Measurements from ENCODE around the gene NPAS1. TPM values are rescaled to one million over a fixed set of nuclear protein-coding genes. Genes with fewer than 3 reads are reported as not detected.

NPAS1 gene
- total RNA-seq, 2 experiments from 2014 or later, result not detected

DNA sequence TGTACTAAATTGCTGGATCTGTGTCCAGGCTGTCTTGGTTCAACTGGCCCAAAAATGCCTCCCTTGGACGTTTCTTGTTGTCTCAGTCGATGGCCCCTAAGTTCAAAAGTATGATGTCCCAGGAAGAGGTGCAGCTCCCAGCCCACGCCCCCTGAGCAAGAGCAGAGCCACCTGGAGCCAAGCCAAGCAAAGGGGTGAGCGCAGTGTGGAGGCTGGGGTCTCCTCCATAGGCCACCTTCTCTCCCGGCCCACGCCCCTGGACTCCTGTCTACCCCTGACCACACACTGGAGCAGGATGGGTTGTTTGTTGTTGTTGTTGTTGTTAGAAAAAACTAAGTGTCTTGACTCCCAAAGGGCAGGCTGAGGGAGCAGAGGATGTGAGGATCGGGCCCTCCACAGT is 26.0 kb upstream of the NPAS1 start:
- H3K9me3 Mint-ChIP-seq (ENCODE audit: insufficient read depth), result no peaks in the 10 kb centered on the region
- POLR2A ChIA-PET, result no interaction called here

GRCh38 chr19:46994141-46994686 is 25.4 kb upstream of the NPAS1 start:
- CTCF ChIA-PET, result interaction anchor here (1.6 to 2.6 kb wide), 2 partner anchors 17 to 19 kb away, joined by 5 to 11 read pairs; no protein-coding TSS in a partner anchor
- peaks cover 25% of the 10 kb centered on the region for H3K36me3 Mint-ChIP-seq (ENCODE audit: low read depth)
- peaks cover 15% of the 10 kb centered on the region for H3K4me1 Mint-ChIP-seq (ENCODE audit: low read depth)
- DNase-seq (no peak), ATAC-seq (no peak)
- H3K9me3 Mint-ChIP-seq (ENCODE audit: insufficient read depth), result no peaks in the 10 kb centered on the region
- H3K27me3 Mint-ChIP-seq (ENCODE audit: low read depth), result no peaks in the 10 kb centered on the region
- no peak overlapping the region for H3K27ac Mint-ChIP-seq
- H3K4me3 Mint-ChIP-seq, result no peak overlapping the region
- POLR2A ChIA-PET, result no interaction called here

More for the DNA sequence above, 26.0 kb upstream of the NPAS1 start:
- Mint-ChIP-seq H3K27me3 (ENCODE audit: low read depth) (no peaks in the 10 kb centered on the region), H3K4me3 (no peak overlapping the region), H3K4me1 (ENCODE audit: low read depth) (peaks cover 15% of the 10 kb centered on the region), H3K27ac (no peak overlapping the region), H3K36me3 (ENCODE audit: low read depth) (peaks cover 25% of the 10 kb centered on the region)
- ATAC-seq, result no peak
- no peak for DNase-seq
- CTCF ChIA-PET, result interaction anchor here (1.5 to 4.9 kb wide), 4 partner anchors 19 to 227 kb away, joined by 4 to 38 read pairs (median 17); no protein-coding TSS in a partner anchor

DNA sequence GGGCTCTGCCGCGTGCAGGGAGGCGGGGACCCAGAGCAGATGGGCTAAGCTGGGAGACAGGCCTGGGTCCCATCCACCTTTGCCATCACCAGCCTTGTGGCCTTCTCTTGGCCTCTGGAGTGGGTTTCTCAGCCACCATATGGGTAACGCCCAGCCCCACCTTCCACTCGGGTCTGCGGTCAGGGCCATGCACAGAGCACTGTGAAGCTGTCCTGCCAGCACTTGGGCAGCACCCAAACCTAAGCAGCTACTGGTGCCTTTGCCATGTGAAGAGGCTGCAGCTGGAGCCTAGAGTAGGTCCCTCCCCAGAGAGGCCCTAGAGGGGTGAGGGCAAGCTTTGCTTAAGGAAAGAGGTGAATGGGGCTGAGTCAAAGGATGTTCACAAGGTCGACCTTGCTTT is 24.1 kb upstream of the NPAS1 start:
- ATAC-seq, result no peak
- Mint-ChIP-seq H3K9me3 (ENCODE audit: insufficient read depth) (no peaks in the 10 kb centered on the region), H3K4me3 (no peak overlapping the region)

DNA sequence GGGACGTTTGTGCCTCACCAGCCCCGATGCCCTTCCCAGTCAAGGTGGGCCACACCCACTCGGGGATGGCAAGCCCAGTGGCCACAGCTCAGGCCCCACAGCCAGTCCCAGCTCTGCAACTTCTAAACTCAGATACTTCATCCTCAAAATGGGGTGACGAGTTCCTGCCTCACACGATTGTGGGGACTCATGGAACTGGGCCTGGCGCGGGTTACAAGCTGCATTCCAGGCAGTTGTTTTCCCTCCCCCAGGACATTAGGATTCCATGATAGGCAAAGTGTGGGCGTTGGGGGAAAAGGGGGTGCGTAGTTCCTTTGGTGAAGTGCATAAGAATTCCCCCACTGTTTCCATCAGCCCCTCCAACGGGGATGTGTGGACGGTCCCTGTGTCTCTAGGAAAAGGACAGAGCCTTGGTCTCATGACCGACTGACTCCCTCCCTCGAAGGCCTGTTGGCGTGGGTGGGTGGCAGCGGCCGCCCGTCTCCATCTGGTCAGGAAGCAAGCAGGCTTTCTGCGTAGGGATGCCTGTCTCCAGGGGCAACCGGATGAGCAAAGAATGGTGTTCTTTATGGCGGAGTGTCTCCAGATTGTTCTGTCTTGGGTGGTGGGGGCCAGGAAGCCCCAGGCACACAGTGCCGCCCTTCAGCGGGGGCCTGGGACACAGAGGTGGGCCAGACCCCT is 21.1 kb upstream of the NPAS1 start:
- H3K27ac Mint-ChIP-seq, result no peak overlapping the region
- H3K4me3 Mint-ChIP-seq, result no peak overlapping the region
- peaks cover 8% of the 10 kb centered on the region for H3K36me3 Mint-ChIP-seq (ENCODE audit: low read depth)
- POLR2A ChIA-PET, result no interaction called here
- H3K9me3 Mint-ChIP-seq (ENCODE audit: insufficient read depth), result no peaks in the 10 kb centered on the region
- CTCF ChIA-PET, result interaction anchor here (1.3 kb wide), 1 partner anchor 14 kb away, joined by 7 read pairs; no protein-coding TSS in a partner anchor
- H3K27me3 Mint-ChIP-seq (ENCODE audit: low read depth), result peaks cover 7% of the 10 kb centered on the region
- ATAC-seq (no peak), DNase-seq (no peak)
- no peaks in the 10 kb centered on the region for H3K4me1 Mint-ChIP-seq (ENCODE audit: low read depth)

More for the DNA sequence above, 24.1 kb upstream of the NPAS1 start:
- H3K4me1 Mint-ChIP-seq (ENCODE audit: low read depth), result peaks cover 12% of the 10 kb centered on the region
- ChIA-PET POLR2A (no interaction called here), CTCF (interaction anchor here (1.2 to 2.6 kb wide), 3 partner anchors 16 to 76 kb away, joined by 3 to 11 read pairs (median 5); no protein-coding TSS in a partner anchor)
- no peak overlapping the region for H3K27ac Mint-ChIP-seq
- no peaks in the 10 kb centered on the region for H3K27me3 Mint-ChIP-seq (ENCODE audit: low read depth)
- no peak for DNase-seq
- peaks cover 15% of the 10 kb centered on the region for H3K36me3 Mint-ChIP-seq (ENCODE audit: low read depth)

- ChIA-PET CTCF (interaction anchor here (1.5 kb wide), 1 partner anchor 14 kb away, joined by 3 read pairs; no protein-coding TSS in a partner anchor), POLR2A (no interaction called here)
- H3K27me3 Mint-ChIP-seq (ENCODE audit: low read depth), result peaks cover 13% of the 10 kb centered on the region
- peaks cover under 1% of the 10 kb centered on the region for H3K4me1 Mint-ChIP-seq (ENCODE audit: low read depth)
- H3K27ac Mint-ChIP-seq, result no peak overlapping the region
- no peak for DNase-seq
- no peak for ATAC-seq
- peaks cover 8% of the 10 kb centered on the region for H3K36me3 Mint-ChIP-seq (ENCODE audit: low read depth)
- no peaks in the 10 kb centered on the region for H3K9me3 Mint-ChIP-seq (ENCODE audit: insufficient read depth)
- H3K4me3 Mint-ChIP-seq, result no peak overlapping the region
These were observed 20.3 kb upstream of the NPAS1 start for GRCh38 chr19:46999377-46999776.

DNA sequence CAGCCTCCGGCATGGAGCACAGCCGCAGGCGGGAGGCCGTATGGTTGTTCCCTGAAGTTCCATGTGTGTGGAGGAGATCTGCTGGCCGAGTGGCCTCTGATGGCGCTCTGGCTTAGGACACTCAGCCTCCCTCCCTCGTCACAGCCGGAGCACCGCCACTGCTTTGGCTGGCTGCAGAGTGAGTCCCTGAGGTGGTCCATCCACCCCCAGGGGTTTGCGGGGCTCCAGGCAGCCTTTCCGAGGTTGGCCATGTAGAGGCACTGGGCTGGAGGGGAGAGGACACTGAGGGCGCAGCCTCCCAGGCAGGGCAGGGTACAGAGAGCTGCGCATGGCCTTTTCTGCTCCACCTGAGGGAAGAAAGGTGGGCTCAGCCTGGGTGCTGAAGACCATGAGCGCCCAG is 19.8 kb upstream of the NPAS1 start:
- POLR2A ChIA-PET, result no interaction called here
- DNase-seq, result no peak
- CTCF ChIA-PET, result interaction anchor here (1.5 kb wide), 1 partner anchor 14 kb away, joined by 3 read pairs; no protein-coding TSS in a partner anchor
- Mint-ChIP-seq H3K4me1 (ENCODE audit: low read depth) (peaks cover 1% of the 10 kb centered on the region), H3K36me3 (ENCODE audit: low read depth) (peaks cover 8% of the 10 kb centered on the region), H3K27ac (no peak overlapping the region), H3K4me3 (no peak overlapping the region), H3K9me3 (ENCODE audit: insufficient read depth) (no peaks in the 10 kb centered on the region), H3K27me3 (ENCODE audit: low read depth) (peaks cover 18% of the 10 kb centered on the region)
- no peak for ATAC-seq

- peaks cover 18% of the 10 kb centered on the region for H3K27me3 Mint-ChIP-seq (ENCODE audit: low read depth)
- CTCF ChIA-PET, result interaction anchor here (1.5 kb wide), 1 partner anchor 13 kb away, joined by 3 read pairs; no protein-coding TSS in a partner anchor
- H3K36me3 Mint-ChIP-seq (ENCODE audit: low read depth), result peaks cover 8% of the 10 kb centered on the region
- no peak for ATAC-seq
- H3K27ac Mint-ChIP-seq, result no peak overlapping the region
- H3K4me1 Mint-ChIP-seq (ENCODE audit: low read depth), result peaks cover 1% of the 10 kb centered on the region
- no peaks in the 10 kb centered on the region for H3K9me3 Mint-ChIP-seq (ENCODE audit: insufficient read depth)
- POLR2A ChIA-PET, result no interaction called here
- no peak for DNase-seq
- no peak overlapping the region for H3K4me3 Mint-ChIP-seq
These were observed 19.3 kb upstream of the NPAS1 start for GRCh38 chr19:47000373-47000772.

GRCh38 chr19:47001584-47001983 is 18.1 kb upstream of the NPAS1 start:
- no peak overlapping the region for H3K27ac Mint-ChIP-seq

DNA sequence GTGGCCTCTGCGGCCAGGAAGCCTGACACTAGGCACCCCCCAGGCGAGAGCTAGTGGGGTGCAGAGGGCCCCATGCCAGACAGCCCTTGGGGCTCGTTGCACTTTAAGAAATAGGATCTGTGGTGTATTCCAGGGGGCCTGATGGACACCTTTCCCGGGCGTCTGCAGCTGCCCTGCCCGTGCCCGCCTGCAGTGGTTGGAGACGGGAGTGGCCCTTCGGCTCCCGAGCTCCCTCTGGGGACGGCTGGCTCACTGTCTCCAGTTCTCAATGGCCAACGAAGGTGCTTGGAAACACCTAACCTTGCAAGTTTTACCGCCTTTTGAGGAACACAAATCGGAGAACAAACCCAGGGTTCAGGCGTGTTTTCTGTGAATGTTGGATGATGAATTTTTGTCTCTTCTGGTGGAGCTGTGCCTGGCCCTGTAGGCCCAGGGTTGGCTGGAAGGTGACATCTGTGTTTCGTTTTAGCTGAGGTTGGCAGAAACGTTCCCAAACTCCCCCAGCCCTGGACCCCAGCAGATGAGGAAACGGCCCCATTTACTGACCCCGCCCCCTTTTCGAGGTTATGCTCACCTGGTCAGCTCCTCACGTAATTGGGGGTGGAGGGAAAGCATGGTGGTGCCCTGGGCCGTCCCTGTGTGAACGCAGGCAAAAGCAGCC is 17.4 kb upstream of the NPAS1 start:
- ChIA-PET CTCF (interaction anchor here (0.7 to 4.9 kb wide), 3 partner anchors 9 to 11 kb away, joined by 4 to 23 read pairs (median 5); no protein-coding TSS in a partner anchor), POLR2A (no interaction called here)
- Mint-ChIP-seq H3K27me3 (ENCODE audit: low read depth) (peaks cover 27% of the 10 kb centered on the region), H3K4me1 (ENCODE audit: low read depth) (peaks cover 1% of the 10 kb centered on the region), H3K4me3 (no peak overlapping the region), H3K36me3 (ENCODE audit: low read depth) (peaks cover 6% of the 10 kb centered on the region), H3K9me3 (ENCODE audit: insufficient read depth) (no peaks in the 10 kb centered on the region), H3K27ac (no peak overlapping the region)
- no peak for ATAC-seq
- no peak for DNase-seq

More at GRCh38 chr19:47001584-47001983, 18.1 kb upstream of the NPAS1 start:
- ATAC-seq (no peak), DNase-seq (no peak)
- POLR2A ChIA-PET, result no interaction called here
- Mint-ChIP-seq H3K9me3 (ENCODE audit: insufficient read depth) (no peaks in the 10 kb centered on the region), H3K27me3 (ENCODE audit: low read depth) (peaks cover 25% of the 10 kb centered on the region), H3K4me1 (ENCODE audit: low read depth) (peaks cover 1% of the 10 kb centered on the region), H3K4me3 (no peak overlapping the region), H3K36me3 (ENCODE audit: low read depth) (peaks cover 8% of the 10 kb centered on the region)
- CTCF ChIA-PET, result interaction anchor here (4.9 kb wide), 1 partner anchor 12 kb away, joined by 23 read pairs; no protein-coding TSS in a partner anchor

DNA sequence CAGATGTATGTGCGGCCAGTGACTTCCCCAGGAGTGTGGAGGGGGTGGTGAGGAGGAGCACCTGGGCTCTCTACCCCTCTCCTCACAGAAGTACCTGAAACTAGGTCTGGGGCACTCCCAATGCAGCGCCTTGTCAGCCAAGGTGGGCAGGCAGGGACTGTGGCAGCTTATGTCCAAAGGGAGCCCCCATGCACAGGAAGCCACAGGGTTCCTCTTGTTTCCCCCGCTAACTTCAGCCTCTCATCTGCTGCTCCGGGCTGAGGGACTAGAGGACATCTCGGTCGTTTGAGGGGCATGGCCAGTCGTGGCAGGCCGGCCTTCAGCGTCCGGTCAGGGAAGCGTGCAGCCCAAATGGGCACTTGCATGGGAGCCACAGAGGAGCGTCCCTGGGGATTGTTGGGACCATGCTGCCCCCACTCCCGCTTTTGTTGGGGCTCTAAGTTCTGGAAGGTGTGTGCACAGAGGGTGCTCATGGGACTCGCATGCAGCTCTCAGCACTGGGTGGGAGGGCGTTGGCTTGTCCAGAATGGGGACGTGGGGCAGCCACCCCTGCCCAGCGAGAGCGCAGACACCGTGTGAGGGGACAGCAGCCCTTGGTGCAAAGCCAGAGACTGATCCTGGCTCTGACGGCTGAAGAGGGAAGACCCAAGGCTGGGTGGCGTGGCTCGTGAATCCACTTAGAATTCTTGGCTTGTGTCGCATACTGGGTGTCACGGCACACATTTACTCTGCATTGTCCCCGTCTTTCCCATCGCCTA is 16.6 kb upstream of the NPAS1 start:
- H3K36me3 Mint-ChIP-seq (ENCODE audit: low read depth), result peaks cover 4% of the 10 kb centered on the region
- peaks cover 31% of the 10 kb centered on the region for H3K27me3 Mint-ChIP-seq (ENCODE audit: low read depth)
- DNase-seq, result no peak
- CTCF ChIA-PET, result interaction anchor here (0.7 to 4.9 kb wide), 3 partner anchors 8 to 12 kb away, joined by 4 to 23 read pairs (median 5); no protein-coding TSS in a partner anchor
- H3K27ac Mint-ChIP-seq, result no peak overlapping the region
- peaks cover 1% of the 10 kb centered on the region for H3K4me1 Mint-ChIP-seq (ENCODE audit: low read depth)
- no peaks in the 10 kb centered on the region for H3K9me3 Mint-ChIP-seq (ENCODE audit: insufficient read depth)
- H3K4me3 Mint-ChIP-seq, result no peak overlapping the region
- no peak for ATAC-seq
- POLR2A ChIA-PET, result interaction anchor here (0.6 kb wide), 1 partner anchor 238 kb away, joined by 3 read pairs; no protein-coding TSS in a partner anchor
